SH-SY5Y (cell line): ENCODE measurements around the gene SLC15A4.

Experiments
- GATA2 ChIP-seq: IDR thresholded peaks from 2 replicates; pipeline ENCODE4 v1.6.1; 2011; ENCODE audit warnings: mild to moderate bottlenecking, low read depth, low read length
- GATA3 ChIP-seq: IDR thresholded peaks from 2 replicates; pipeline ENCODE4 v1.6.1; 2011; ENCODE audit warnings: low read depth, mild to moderate bottlenecking, low read length, moderate library complexity

The SLC15A4 gene

GRCh38 chr12:128767518-128767917, 56.2 kb downstream of the SLC15A4 start:
- TF ChIP-seq GATA2 (no peak), GATA3 (no peak)

DNA sequence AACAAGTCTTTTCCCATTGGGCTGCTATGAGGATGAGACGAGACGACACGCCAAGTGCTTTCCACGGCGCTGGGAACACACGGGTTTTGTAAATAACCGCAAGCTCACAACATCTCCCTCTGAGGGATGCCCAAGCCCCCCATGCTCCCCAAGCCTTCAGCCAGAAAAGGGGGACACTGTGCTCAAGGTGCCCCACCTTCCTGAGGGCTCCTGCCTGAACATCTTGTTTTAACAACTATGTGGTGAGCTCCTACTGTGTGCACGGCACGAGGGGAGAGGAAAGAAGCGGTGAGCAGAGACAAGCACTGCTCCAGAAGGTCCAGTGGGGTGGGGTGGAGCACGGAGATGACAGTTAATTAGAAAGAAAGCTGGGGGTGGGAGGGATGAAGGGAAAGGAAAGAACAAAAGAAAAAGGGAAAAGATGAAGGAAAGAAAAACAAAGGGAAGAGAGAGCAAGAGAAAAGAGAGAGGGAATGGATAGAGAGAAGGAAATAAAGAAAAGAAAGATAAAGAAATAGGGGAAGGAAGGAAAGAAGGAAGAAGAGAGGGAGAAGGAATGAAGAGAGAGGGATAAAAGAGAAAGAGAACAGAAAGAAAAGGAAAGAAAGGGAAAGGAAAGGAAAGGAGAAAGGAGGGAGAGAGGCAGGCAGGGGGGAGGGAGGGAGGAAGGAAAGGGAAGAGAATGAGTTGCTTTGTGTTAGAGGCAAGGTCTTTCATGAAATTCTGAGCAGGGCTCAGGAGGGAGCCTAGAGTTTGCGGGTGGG, 56.8 kb downstream of the SLC15A4 start:
- TF ChIP-seq GATA3 (no peak), GATA2 (no peak)

DNA sequence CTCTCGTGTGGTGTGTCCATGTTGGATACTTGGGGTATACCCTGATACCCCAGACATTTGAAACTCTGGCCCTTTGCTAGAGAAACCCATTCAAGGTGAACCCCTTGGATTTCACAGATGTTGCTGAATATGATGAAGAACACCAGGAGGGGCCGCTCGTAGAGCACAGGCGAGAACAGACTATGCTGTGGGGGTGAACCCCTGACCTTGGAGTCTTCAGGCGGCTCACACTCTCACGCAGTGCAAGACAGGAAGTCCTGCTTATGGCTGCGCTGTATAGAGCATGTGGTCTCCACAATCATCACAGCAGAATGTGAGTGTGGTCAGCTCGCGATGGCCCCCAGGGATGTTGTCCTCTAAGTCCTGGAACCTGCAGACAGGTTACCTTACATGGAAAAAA, 60.4 kb downstream of the SLC15A4 start:
- no peak for TF ChIP-seq GATA2
- TF ChIP-seq GATA3, result no peak

DNA sequence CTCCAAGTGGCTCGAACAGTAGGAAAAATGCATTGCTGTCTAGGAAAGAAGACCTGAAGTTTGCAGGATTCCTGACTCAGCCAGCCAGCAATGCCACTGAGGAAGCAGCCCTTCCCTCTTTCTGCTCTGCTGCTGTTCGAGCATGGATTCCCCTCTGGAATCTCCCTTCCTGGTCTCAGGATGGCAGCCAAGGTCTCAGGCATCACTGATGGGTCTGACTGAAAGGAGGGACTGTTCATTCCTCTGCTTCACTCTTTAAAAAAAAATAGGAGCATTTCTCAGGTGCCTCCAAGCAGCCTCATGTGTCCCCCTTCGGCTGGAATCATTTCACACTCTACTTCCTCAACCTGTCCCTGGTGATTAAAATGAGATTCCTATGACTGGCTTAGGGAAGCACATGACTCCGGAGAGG, 62.4 kb downstream of the SLC15A4 start:
- TF ChIP-seq GATA2, result no peak
- no peak for TF ChIP-seq GATA3

- no peak for TF ChIP-seq GATA3
- no peak for TF ChIP-seq GATA2
Observed at GRCh38 chr12:128755566-128755965, 68.2 kb downstream of the SLC15A4 start.

DNA sequence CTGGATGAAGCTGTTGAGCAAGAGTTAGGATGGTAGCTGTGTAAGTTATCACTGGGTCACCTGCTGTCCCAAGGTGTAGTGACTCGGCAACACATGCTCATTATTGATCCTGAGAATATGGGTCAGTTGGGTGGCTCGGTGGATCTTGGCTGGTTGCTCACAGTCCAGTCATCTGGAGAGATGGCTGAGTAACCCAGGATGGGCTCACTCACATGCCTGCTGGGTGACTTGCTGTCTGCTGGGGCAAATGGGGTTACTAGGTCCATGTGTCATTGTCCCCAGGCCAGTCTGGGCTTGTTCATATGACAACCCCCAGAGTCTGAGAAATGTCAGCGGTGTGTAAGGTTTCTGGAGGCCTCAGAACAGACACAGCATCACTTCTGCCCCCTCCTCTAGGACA, 69.5 kb downstream of the SLC15A4 start:
- TF ChIP-seq GATA2 (no peak), GATA3 (no peak)

DNA sequence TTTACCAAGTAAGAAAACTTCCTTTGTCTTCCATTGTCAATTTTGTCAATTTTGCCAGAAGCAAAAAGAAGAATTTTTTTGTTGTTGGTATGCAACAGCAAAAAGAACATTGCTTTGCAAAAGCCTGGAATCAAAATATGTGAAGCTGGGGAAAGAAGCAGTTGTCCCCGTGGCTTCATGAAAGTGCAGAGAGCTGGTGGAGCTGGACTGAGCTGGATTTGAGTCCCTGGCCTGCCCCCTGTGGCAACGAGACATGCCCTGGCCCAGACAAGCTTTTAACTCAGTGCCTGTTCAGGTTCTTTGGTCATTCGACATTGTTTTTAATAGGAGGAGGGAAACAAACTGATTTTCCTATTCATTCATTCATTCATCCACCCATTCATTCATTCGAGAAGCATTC, 70.3 kb downstream of the SLC15A4 start:
- TF ChIP-seq GATA3, result no peak
- no peak for TF ChIP-seq GATA2

DNA sequence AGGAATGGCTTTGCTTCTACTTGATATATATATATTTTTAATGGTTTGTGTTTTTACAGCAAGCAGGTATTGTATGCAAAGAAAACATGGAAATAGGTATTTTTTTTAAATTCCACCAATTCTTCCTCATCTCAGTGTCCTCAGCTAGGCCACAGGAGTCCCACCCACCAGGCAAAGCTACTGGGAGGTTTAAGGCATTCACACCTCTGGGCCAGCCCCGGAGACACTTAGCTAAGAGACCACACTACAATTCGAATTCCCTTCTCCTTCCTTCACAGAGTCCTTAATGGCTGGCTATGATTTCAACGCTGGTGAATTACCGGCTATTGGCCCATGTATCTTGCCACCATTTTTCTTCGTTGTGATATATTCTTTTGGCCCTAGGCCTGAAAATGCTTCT, 71.4 kb downstream of the SLC15A4 start:
- TF ChIP-seq GATA2, result no peak
- no peak for TF ChIP-seq GATA3

GRCh38 chr12:128747441-128747840, 76.3 kb downstream of the SLC15A4 start:
- TF ChIP-seq GATA2 (no peak), GATA3 (no peak)

DNA sequence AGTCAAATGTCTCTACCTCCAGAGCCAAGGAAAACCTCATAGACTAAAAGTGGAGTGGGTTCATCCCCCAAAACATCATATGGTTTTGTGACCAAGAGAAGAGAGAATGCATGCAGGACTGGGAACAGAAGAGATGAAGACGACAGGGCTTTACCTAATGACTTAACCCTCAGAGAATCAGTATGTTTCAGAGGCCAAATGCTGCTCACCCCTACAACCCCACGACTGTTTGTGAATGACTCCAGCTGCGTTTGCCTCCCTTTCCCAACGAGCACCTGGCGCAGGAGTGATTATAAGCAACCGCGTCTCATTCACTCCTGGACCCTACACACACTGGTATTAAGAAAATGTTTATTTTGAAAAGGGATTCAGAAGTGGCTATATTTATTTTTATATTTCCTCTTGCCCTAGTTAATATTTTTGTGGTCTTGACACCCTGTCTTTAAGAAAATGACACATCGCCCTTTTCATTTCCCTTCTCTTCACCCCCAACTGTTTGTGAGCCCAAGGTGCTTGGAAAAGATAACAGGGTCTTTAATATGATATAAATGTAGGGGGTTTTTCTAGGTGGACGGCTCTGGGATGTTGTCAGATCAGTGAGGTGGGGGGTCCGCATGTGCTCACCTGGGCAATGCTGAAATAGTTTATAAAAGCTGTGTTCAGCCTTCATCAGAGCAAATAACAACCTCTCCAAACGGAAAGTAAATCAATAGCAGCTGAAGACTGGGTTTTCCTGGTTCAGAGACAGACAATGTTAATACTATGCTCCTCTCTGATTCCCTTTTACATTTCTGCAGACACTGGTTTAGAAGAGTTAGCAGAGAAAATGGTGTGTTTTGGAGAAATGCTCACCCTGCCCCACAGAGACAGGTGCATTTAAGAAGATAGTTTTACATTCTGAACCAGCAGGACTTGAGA, 77.7 kb downstream of the SLC15A4 start:
- TF ChIP-seq GATA3 (no peak), GATA2 (no peak)

- no peak for TF ChIP-seq GATA3
- TF ChIP-seq GATA2, result no peak
Observed at GRCh38 chr12:128743916-128744315, 79.8 kb downstream of the SLC15A4 start.
